ENCODE measurements around the gene FERD3L.

FERD3L gene

GRCh38 chr7:19117091-19117869 is 27.9 kb downstream of the FERD3L start, which contains the start of gene TWIST1:
TWIST1 (minus strand) TSS chr7:19117636; CDS start chr7:19117321, 315 bp downstream.
- H3K4me1 ChIP-seq (ENCODE audit: control insufficient read depth in 1 of 2, insufficient read depth in 2 of 2, low read length in 2 of 2), result peaks cover 4 to 7% of the 10 kb centered on the region in 2 donors
- no peak within 1 kb of the TSS for H3K27ac ChIP-seq (ENCODE audit: low read depth, low read length)
- no peaks in the 10 kb centered on the region for H3K9me3 ChIP-seq (ENCODE audit: control insufficient read depth in 1 of 2, low read length in 2 of 2)
- H3K36me3 ChIP-seq (ENCODE audit: control insufficient read depth in 1 of 2, insufficient read depth in 2 of 2, low read length in 2 of 2), result no peaks in the 10 kb centered on the region
- peaks cover 49 to 81% of the 10 kb centered on the region in 2 donors for H3K27me3 ChIP-seq (ENCODE audit: control insufficient read depth in 1 of 2, insufficient read depth in 2 of 2, low read length in 2 of 2)
- H3K4me3 ChIP-seq (ENCODE audit: low read depth in 1 of 2, low read length in 2 of 2), result peak within 1 kb of the TSS; percentile 50 to 61
- H3K9ac ChIP-seq (ENCODE audit: low read depth in 1 of 2, low read length in 2 of 2), result no peak within 1 kb of the TSS

GRCh38 chr7:19116121-19117090 is 28.8 kb downstream of the FERD3L start:
- H3K36me3 ChIP-seq (ENCODE audit: control insufficient read depth in 1 of 2, insufficient read depth in 2 of 2, low read length in 2 of 2), result no peaks in the 10 kb centered on the region
- peak overlapping the region; percentile 50 to 61 for H3K4me3 ChIP-seq (ENCODE audit: low read depth in 1 of 2, low read length in 2 of 2)
- H3K4me1 ChIP-seq (ENCODE audit: control insufficient read depth in 1 of 2, insufficient read depth in 2 of 2, low read length in 2 of 2), result peaks cover 4 to 7% of the 10 kb centered on the region in 2 donors
- H3K27me3 ChIP-seq (ENCODE audit: control insufficient read depth in 1 of 2, insufficient read depth in 2 of 2, low read length in 2 of 2), result peaks cover 55 to 82% of the 10 kb centered on the region in 2 donors
- no peak overlapping the region for H3K9ac ChIP-seq (ENCODE audit: low read depth in 1 of 2, low read length in 2 of 2)
- no peak overlapping the region for H3K27ac ChIP-seq (ENCODE audit: low read depth, low read length)
- H3K9me3 ChIP-seq (ENCODE audit: control insufficient read depth in 1 of 2, low read length in 2 of 2), result no peaks in the 10 kb centered on the region

- H3K36me3 ChIP-seq (ENCODE audit: control insufficient read depth in 1 of 2, insufficient read depth in 2 of 2, low read length in 2 of 2), result no peaks in the 10 kb centered on the region
- no peak overlapping the region for H3K27ac ChIP-seq (ENCODE audit: low read depth, low read length)
- H3K9ac ChIP-seq (ENCODE audit: low read depth in 1 of 2, low read length in 2 of 2), result no peak overlapping the region
- no peaks in the 10 kb centered on the region for H3K9me3 ChIP-seq (ENCODE audit: control insufficient read depth in 1 of 2, low read length in 2 of 2)
- peaks cover 4 to 7% of the 10 kb centered on the region in 2 donors for H3K4me1 ChIP-seq (ENCODE audit: control insufficient read depth in 1 of 2, insufficient read depth in 2 of 2, low read length in 2 of 2)
- peaks cover 57 to 83% of the 10 kb centered on the region in 2 donors for H3K27me3 ChIP-seq (ENCODE audit: control insufficient read depth in 1 of 2, insufficient read depth in 2 of 2, low read length in 2 of 2)
- H3K4me3 ChIP-seq (ENCODE audit: low read depth in 1 of 2, low read length in 2 of 2), result no peak overlapping the region
These were observed 30.7 kb downstream of the FERD3L start for GRCh38 chr7:19114551-19114855.

- Histone ChIP-seq H3K4me3 (ENCODE audit: low read depth in 1 of 2, low read length in 2 of 2) (no peak overlapping the region), H3K4me1 (ENCODE audit: control insufficient read depth in 1 of 2, insufficient read depth in 2 of 2, low read length in 2 of 2) (peaks cover 4 to 7% of the 10 kb centered on the region in 2 donors)
These were observed 31.2 kb downstream of the FERD3L start for GRCh38 chr7:19113855-19114550.

GRCh38 chr7:19113002-19113350 is 32.2 kb downstream of the FERD3L start:
- H3K4me3 ChIP-seq (ENCODE audit: low read depth in 1 of 2, low read length in 2 of 2), result no peak overlapping the region
- H3K4me1 ChIP-seq (ENCODE audit: control insufficient read depth in 1 of 2, insufficient read depth in 2 of 2, low read length in 2 of 2), result peaks cover 4 to 7% of the 10 kb centered on the region in 2 donors

More at GRCh38 chr7:19113855-19114550, 31.2 kb downstream of the FERD3L start:
- Histone ChIP-seq H3K9ac (ENCODE audit: low read depth in 1 of 2, low read length in 2 of 2) (no peak overlapping the region), H3K9me3 (ENCODE audit: control insufficient read depth in 1 of 2, low read length in 2 of 2) (no peaks in the 10 kb centered on the region), H3K36me3 (ENCODE audit: control insufficient read depth in 1 of 2, insufficient read depth in 2 of 2, low read length in 2 of 2) (no peaks in the 10 kb centered on the region), H3K27me3 (ENCODE audit: control insufficient read depth in 1 of 2, insufficient read depth in 2 of 2, low read length in 2 of 2) (peaks cover 55 to 83% of the 10 kb centered on the region in 2 donors), H3K27ac (ENCODE audit: low read depth, low read length) (no peak overlapping the region)

GRCh38 chr7:19112274-19113001 is 32.8 kb downstream of the FERD3L start:
- H3K27me3 ChIP-seq (ENCODE audit: control insufficient read depth in 1 of 2, insufficient read depth in 2 of 2, low read length in 2 of 2), result peaks cover 59 to 88% of the 10 kb centered on the region in 2 donors
- no peak overlapping the region for H3K27ac ChIP-seq (ENCODE audit: low read depth, low read length)

More at GRCh38 chr7:19113002-19113350, 32.2 kb downstream of the FERD3L start:
- H3K9ac ChIP-seq (ENCODE audit: low read depth in 1 of 2, low read length in 2 of 2), result no peak overlapping the region
- H3K9me3 ChIP-seq (ENCODE audit: control insufficient read depth in 1 of 2, low read length in 2 of 2), result no peaks in the 10 kb centered on the region
- no peak overlapping the region for H3K27ac ChIP-seq (ENCODE audit: low read depth, low read length)
- H3K36me3 ChIP-seq (ENCODE audit: control insufficient read depth in 1 of 2, insufficient read depth in 2 of 2, low read length in 2 of 2), result no peaks in the 10 kb centered on the region
- H3K27me3 ChIP-seq (ENCODE audit: control insufficient read depth in 1 of 2, insufficient read depth in 2 of 2, low read length in 2 of 2), result peaks cover 55 to 83% of the 10 kb centered on the region in 2 donors

GRCh38 chr7:19111474-19112273 is 33.5 kb downstream of the FERD3L start:
- peaks cover 4 to 6% of the 10 kb centered on the region in 2 donors for H3K4me1 ChIP-seq (ENCODE audit: control insufficient read depth in 1 of 2, insufficient read depth in 2 of 2, low read length in 2 of 2)
- peaks cover 62 to 94% of the 10 kb centered on the region in 2 donors for H3K27me3 ChIP-seq (ENCODE audit: control insufficient read depth in 1 of 2, insufficient read depth in 2 of 2, low read length in 2 of 2)
- H3K9ac ChIP-seq (ENCODE audit: low read depth in 1 of 2, low read length in 2 of 2), result no peak overlapping the region
- H3K9me3 ChIP-seq (ENCODE audit: control insufficient read depth in 1 of 2, low read length in 2 of 2), result no peaks in the 10 kb centered on the region
- H3K36me3 ChIP-seq (ENCODE audit: control insufficient read depth in 1 of 2, insufficient read depth in 2 of 2, low read length in 2 of 2), result no peaks in the 10 kb centered on the region
- no peak overlapping the region for H3K4me3 ChIP-seq (ENCODE audit: low read depth in 1 of 2, low read length in 2 of 2)
- H3K27ac ChIP-seq (ENCODE audit: low read depth, low read length), result no peak overlapping the region

More at GRCh38 chr7:19112274-19113001, 32.8 kb downstream of the FERD3L start:
- no peaks in the 10 kb centered on the region for H3K9me3 ChIP-seq (ENCODE audit: control insufficient read depth in 1 of 2, low read length in 2 of 2)
- H3K36me3 ChIP-seq (ENCODE audit: control insufficient read depth in 1 of 2, insufficient read depth in 2 of 2, low read length in 2 of 2), result no peaks in the 10 kb centered on the region
- no peak overlapping the region for H3K4me3 ChIP-seq (ENCODE audit: low read depth in 1 of 2, low read length in 2 of 2)
- peaks cover 4 to 7% of the 10 kb centered on the region in 2 donors for H3K4me1 ChIP-seq (ENCODE audit: control insufficient read depth in 1 of 2, insufficient read depth in 2 of 2, low read length in 2 of 2)
- no peak overlapping the region for H3K9ac ChIP-seq (ENCODE audit: low read depth in 1 of 2, low read length in 2 of 2)

GRCh38 chr7:19110776-19111175 is 34.4 kb downstream of the FERD3L start:
- no peak overlapping the region for H3K4me3 ChIP-seq (ENCODE audit: low read depth in 1 of 2, low read length in 2 of 2)
- peaks cover 65 to 94% of the 10 kb centered on the region in 2 donors for H3K27me3 ChIP-seq (ENCODE audit: control insufficient read depth in 1 of 2, insufficient read depth in 2 of 2, low read length in 2 of 2)
- H3K4me1 ChIP-seq (ENCODE audit: control insufficient read depth in 1 of 2, insufficient read depth in 2 of 2, low read length in 2 of 2), result peaks cover 0 to 5% of the 10 kb centered on the region in 2 donors
- no peak overlapping the region for H3K9ac ChIP-seq (ENCODE audit: low read depth in 1 of 2, low read length in 2 of 2)
- no peak overlapping the region for H3K27ac ChIP-seq (ENCODE audit: low read depth, low read length)
- H3K9me3 ChIP-seq (ENCODE audit: control insufficient read depth in 1 of 2, low read length in 2 of 2), result no peaks in the 10 kb centered on the region
- H3K36me3 ChIP-seq (ENCODE audit: control insufficient read depth in 1 of 2, insufficient read depth in 2 of 2, low read length in 2 of 2), result no peaks in the 10 kb centered on the region

Measured in duodenal mucosa (tissue), 2 donors.